Measurements from ENCODE around the gene TF.
A peak's percentile ranks its signal among the peaks of the same experiment; 100 is the strongest.

TF gene

DNA sequence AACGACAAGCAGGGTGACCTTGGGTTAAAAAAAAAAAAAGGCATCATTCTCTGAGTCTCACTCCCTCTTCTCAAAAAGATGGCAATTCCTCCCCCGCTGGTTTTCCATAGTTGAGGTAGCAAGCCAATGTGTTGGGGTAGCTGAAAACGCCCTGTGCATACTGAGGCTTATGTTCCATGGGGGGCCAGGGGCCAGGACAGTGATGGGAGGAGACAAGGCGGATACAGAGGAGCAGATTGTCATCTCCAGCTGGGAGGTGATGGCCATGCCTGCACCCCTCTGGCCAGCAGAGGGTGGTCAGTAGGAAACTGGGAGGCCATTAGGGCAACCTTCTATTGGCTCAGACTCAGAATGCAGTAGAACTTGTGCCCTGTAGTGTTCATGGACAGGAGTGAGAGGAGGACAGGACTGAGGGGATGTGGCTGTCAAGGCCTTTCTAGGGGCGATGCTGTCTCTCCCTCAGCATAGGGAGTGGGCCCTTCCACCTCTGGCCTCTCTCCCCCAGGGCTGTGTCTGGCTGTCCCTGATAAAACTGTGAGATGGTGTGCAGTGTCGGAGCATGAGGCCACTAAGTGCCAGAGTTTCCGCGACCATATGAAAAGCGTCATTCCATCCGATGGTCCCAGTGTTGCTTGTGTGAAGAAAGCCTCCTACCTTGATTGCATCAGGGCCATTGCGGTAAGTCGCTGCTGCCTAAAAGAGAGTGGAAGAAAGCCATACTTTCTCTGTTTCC lies 1.9 kb downstream of the TF start:
- no peak for DNase-seq

- no peak for DNase-seq
These were observed 3.5 kb downstream of the TF start for GRCh38 chr3:133749427-133750258.

- peak; percentile 31 for DNase-seq
These were observed 4.1 kb downstream of the TF start for GRCh38 chr3:133750259-133750656.

DNA sequence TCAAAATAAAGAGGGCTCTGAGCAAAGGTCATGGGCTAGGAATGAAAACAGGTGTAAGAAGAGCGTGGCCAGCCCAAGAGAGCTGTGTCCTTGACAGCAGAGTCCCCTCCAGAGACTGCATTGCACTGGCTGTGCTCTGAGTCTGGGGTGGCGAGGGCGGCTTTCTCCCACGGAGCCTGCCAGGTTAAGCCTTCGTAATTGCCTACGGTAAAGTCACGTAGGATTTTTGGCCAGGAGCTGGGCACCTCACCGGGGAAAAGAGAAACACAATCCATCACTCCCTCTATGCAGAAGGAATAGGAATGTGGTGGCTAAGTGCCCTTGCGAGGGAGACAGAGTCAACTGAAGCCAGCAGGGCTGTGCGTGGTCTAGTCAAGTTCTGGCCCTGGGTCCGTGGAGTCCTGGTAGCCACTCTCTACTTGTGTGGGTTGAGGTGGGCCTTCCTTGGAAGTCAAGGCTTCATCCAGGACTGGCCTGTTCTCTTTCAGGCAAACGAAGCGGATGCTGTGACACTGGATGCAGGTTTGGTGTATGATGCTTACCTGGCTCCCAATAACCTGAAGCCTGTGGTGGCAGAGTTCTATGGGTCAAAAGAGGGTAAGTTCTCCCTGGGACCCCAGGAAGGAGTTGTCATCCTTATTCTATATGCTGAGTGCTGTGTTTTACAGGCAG lies 7.0 kb downstream of the TF start:
- no peak for DNase-seq

GRCh38 chr3:133753779-133754164 lies 7.6 kb downstream of the TF start:
- no peak for DNase-seq

DNA sequence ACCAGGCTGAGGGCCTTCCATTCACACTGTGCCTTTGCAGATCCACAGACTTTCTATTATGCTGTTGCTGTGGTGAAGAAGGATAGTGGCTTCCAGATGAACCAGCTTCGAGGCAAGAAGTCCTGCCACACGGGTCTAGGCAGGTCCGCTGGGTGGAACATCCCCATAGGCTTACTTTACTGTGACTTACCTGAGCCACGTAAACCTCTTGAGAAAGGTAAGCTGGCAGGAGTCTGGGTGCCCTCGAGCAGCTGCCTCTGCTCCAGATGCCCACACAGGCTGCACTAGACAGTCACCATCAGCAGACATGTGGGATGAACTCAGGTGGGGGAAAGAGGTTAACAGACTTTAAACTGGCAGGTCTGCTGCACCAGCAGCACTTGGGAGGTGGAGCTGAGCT lies 8.3 kb downstream of the TF start:
- DNase-seq = no peak

DNA sequence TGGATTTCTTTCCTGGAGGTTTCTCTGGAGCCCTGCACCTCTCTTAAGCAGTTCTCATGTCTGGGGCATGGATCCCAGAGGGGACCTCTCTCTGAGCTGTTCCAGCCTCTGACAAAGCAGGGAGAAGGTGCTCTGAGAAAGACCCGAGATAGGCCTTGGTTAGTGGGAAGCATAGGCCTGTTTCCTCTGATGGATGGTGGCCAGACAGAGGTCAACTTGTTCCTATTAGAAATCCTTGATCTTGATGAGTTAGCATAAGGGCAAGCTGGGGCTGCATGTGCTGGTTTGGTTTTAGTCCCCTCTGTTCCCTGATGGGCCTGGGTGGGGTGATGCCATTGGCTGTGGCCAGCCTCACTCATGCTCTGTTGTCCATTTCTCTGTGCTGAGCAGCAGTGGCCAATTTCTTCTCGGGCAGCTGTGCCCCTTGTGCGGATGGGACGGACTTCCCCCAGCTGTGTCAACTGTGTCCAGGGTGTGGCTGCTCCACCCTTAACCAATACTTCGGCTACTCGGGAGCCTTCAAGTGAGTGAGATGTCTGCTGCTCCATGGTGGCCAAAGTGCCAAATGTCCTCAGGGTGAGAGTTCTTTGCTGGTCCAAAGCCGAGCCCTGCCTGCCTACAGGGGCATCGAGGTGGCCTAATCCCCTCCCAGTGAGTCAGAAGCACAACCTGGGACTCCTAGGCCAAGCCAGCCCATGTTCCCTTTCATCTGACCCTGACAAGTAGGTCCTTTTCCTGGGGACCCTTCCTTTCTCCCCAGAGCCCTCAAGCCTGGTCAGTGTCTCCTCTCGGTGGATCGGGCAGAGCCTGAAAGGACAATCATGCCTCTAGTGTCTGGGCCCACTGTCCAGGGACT lies 9.0 kb downstream of the TF start:
- DNase-seq = no peak

DNA sequence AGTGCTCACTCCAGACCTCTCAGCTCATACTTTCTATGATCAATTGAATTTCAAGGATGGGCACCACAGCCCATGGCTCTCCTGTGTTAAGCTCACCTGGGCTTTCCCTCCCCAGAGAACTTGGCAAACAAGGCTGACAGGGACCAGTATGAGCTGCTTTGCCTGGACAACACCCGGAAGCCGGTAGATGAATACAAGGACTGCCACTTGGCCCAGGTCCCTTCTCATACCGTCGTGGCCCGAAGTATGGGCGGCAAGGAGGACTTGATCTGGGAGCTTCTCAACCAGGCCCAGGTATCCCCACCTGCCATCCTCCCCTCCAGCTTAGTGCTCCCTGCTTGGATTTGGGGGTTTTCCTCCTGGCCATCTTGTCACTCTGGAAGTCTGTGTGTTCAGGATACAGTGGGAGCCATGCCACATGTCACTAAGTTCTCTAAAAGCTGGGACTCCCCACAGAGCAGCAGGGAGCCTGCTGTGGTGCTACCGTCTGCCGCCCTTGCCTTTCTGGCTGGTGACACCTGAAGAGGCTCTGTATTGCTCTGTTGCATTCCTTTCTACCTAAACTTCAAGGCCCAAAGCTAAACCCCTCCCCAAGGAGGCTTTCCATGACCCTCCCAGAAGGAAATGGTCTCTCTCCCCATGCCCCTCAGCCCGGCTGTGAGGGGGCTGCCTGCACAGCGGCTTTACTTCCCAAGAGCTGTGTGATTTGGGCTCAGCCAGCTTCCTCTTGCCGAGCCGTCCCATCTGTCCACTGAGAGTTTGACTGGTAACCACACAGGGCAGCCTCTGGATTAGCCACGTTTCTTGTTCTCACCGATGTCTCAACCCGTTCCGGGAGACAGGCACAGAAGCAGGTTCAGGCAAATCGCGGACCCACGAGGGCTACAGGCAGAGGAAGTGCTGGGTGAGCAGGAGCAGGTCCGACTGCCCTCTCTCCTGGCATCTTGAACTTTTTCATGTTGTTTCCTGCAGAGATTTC lies 10.8 kb downstream of the TF start:
- no peak for DNase-seq

DNA sequence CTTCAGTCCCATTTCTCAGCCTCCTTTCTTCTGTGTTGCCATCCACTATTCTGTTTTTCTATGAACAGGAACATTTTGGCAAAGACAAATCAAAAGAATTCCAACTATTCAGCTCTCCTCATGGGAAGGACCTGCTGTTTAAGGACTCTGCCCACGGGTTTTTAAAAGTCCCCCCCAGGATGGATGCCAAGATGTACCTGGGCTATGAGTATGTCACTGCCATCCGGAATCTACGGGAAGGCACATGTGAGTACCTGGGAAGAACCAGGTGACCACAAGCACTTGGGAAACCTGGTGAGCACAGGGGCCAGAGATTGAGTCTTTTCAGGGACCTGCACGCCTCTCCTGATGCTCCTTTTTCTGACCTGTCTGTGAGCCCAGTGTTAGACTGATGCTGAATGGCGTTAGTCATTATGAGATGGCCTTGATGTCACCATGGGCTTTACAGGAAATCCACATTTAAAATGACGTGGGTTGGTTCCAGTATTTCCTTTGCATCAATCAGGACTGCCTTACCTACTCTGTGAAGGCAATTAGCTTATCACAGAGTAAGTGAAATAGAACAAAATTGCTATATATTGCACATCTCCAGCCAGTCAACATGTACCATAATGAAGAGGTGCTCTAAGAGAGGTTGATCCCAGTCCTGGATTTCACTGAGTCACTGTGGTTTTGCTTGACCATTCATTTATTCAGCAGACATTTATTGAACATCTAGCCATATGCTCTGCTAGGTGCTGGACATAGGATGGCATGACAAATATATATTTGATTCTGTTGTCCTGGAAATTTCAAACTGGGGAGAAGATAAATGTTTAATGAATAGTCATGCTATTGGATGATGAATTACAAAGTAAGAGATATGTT lies 11.7 kb downstream of the TF start:
- no peak for DNase-seq

DNA sequence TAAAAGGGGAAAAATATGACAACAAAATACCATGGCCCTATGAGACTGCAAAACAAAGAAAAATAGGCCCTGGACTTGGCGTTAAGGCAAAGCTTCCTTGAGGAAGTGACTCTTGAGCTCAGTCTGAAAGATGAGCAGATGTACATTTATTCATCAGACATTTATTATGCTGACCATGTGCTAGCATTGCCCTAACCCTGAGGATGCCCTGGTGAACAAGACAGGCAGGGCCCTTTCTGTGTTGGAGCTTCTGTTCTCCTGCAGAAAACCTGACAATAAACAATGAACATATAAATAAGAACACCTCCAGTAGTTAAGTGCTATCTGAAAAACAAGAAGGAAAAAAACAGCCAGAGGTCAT lies 12.4 kb downstream of the TF start:
- no peak for DNase-seq

DNA sequence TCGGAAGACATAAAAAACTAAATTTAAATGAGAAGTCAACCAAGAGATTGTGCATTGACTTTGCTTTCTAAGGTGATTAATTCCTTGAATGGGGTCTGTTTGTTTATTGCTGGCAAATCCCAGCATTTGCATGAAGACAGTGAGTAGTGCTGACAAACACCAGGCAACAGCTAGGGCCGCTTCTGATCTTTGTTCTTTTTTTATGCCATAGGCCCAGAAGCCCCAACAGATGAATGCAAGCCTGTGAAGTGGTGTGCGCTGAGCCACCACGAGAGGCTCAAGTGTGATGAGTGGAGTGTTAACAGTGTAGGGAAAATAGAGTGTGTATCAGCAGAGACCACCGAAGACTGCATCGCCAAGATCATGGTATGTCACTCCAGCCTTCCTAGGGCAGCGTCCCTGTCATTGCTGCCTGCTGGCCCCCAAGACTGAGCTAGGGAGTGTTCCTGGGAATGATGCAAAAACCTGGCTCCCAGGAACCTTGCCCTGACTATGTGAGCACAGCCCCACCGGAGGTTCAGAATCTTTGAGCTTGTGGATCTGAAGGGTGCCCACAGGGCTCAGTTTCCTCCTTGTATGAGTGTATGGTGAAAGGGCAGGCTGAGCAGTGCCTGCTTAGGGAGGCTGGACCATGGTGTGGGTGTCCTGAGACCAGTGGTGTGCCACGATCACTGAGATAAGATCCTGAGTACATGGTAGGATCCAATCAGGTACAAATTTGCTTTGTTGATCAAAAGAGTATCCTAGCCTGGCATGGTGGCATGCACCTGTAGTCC lies 13.0 kb downstream of the TF start:
- DNase-seq = no peak

DNA sequence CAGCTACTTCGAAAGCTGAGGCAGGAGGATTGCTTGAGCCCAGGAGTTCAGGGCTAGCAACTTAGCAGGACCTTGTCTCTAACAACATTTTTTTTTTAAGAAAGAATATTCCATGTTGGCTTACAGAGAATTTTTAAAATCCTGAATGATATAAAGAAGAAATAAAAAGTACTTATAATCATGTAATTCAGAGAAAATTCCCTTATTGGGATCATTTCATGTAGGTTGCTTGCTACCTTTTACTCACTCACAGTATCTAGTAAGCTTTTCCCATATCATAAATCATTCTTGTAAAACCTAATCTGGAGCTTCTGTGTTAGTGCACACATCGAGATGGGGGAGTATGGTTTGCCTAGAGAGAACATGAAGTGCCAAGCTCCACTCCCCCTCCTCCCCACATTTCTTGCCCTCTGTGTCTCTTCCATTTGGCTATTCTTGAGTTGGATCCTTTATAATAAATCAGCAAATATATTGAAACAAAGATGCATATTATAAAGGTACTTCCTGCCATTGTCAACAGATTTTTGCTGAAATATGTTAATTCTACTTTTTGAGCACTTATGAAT lies 13.6 kb downstream of the TF start:
- no peak for DNase-seq

- DNase-seq = no peak
These were observed 14.7 kb downstream of the TF start for GRCh38 chr3:133760916-133761315.

GRCh38 chr3:133761605-133762484 lies 15.7 kb downstream of the TF start:
- DNase-seq = no peak

GRCh38 chr3:133762539-133762938 lies 16.3 kb downstream of the TF start:
- DNase-seq = no peak

DNA sequence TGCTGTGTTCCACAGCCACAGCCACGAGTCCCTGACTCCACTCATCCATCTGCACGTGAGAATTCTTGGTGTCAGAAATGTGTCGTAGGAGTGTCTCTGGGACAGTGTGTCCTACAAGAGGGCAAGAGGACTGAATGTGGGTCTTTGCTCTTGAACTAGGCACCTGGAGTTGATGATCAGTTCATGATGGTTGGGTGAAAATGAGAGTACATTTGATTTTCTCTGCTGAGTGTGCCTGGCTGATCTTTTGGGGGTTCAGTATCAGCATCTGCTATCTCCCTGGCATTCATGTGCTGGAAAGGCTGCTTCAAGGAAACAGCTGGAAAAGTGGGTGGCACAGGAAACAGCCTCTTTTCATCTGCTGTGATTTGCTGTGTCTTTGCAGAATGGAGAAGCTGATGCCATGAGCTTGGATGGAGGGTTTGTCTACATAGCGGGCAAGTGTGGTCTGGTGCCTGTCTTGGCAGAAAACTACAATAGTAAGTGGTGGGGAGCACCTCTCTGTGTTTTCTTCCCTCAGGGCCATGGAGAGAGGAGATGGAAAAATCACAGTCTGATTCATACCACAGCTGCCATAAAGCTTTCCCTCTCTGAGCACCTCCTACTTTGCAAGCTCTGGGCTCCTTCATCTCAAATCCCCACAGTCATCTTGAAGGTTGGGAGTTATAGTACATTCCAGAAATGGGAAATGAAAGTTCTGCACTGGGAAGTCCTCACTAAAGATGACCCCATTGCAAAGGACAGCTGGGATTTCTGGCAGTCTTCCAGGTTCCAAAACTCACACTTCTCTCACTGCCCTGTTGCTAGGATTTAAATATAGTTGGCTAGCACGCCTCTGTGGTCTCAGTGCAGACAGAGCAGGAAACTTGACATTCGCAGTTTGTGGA lies 17.8 kb downstream of the TF start:
- no peak for DNase-seq

GRCh38 chr3:133765256-133765655 lies 19.1 kb downstream of the TF start:
- no peak for DNase-seq
